ENCODE data around the gene SLC35A4.

- TF ChIP-seq POLR2A (IDR thresholded peaks at IDR 0.05) (no peak), CTCF (IDR thresholded peaks at IDR 0.05) (no peak)
Measured at GRCh38 chr5:140555747-140556312, 8.8 kb upstream of the SLC35A4 start.

Data from esophagus squamous epithelium (tissue), 4 donors.